Neural cell (in vitro differentiated cells): Measurements from ENCODE around the gene PLXNC1. TPM values are rescaled to one million over a fixed set of nuclear protein-coding genes. Genes with fewer than 3 reads are reported as not detected.

Experiments used
- H2AFZ ChIP-seq: fragments of 200-600, 300-800 bp; sonication (generic), shearing (Covaris generic); 2 replicates; pipeline ENCODE4 v1.6.0; 2014; ENCODE audit warnings: low read depth, mild to moderate bottlenecking, antibody characterized with exemption, low read length, moderate library complexity
- H3F3A ChIP-seq: fragments of 200-600 bp; shearing (Covaris generic); 2 replicates; pipeline ENCODE4 v1.6.1; 2016; ENCODE audit warnings: mild to moderate bottlenecking, moderate library complexity, mixed read lengths, antibody characterized with exemption, low read length; ENCODE audit not compliant: insufficient read depth, poor library complexity, severe bottlenecking
- H3K27ac ChIP-seq: fragments of 200-600, 300-800 bp; sonication (generic), shearing (Covaris generic); 2 replicates; pipeline ENCODE4 v1.5.1; 2014; ENCODE audit warnings: mild to moderate bottlenecking, low read length, moderate library complexity
- H3K27me3 ChIP-seq: fragments of 300-800, 200-600 bp; sonication (generic), shearing (Covaris generic); 2 replicates; pipeline ENCODE4 v1.6.0; 2014; ENCODE audit warnings: mild to moderate bottlenecking, low read depth, low read length, moderate library complexity; ENCODE audit not compliant: insufficient read depth
- H3K36me3 ChIP-seq: fragments of 300-800, 200-600 bp; sonication (generic), shearing (Covaris generic); 2 replicates; pipeline ENCODE4 v1.5.1; 2014; ENCODE audit warnings: mild to moderate bottlenecking, antibody characterized with exemption, low read length, moderate library complexity; ENCODE audit not compliant: insufficient read depth
- H3K4me2 ChIP-seq: fragments of 300-800, 200-600 bp; sonication (generic), shearing (Covaris generic); 2 replicates; pipeline ENCODE4 v1.6.0; 2014; ENCODE audit warnings: mild to moderate bottlenecking, low read length
- H3K4me3 ChIP-seq: fragments of 300-800, 200-600 bp; sonication (generic), shearing (Covaris generic); 2 replicates; pipeline ENCODE4 v1.5.1; 2014; ENCODE audit warnings: mild to moderate bottlenecking, low read length, moderate library complexity
- H3K79me2 ChIP-seq: fragments of 200-600 bp; shearing (Covaris generic); replicated peaks from 2 replicates; pipeline ENCODE4 v1.6.0; 2014; ENCODE audit warnings: mild to moderate bottlenecking, low read length, moderate library complexity; ENCODE audit not compliant: insufficient read depth
- H3K9ac ChIP-seq: fragments of 300-800, 200-600 bp; sonication (generic), shearing (Covaris generic); 2 replicates; pipeline ENCODE4 v1.6.1; 2016; ENCODE audit warnings: mild to moderate bottlenecking, low read length, mixed read lengths
- H3K9me2 ChIP-seq: fragments of 200-600 bp; shearing (Covaris generic); 2 replicates; pipeline ENCODE4 v1.6.1; 2016; ENCODE audit warnings: mild to moderate bottlenecking, low read length, mixed read lengths; ENCODE audit not compliant: insufficient read depth
- H3K9me3 ChIP-seq: fragments of 200-600, 300-800 bp; sonication (generic), shearing (Covaris generic); 2 replicates; pipeline ENCODE4 v1.6.1; 2016; ENCODE audit warnings: mild to moderate bottlenecking, mixed run types, low read length, moderate library complexity, mixed read lengths
- H4K20me1 ChIP-seq: fragments of 200-600 bp; shearing (Covaris generic); 2 replicates; pipeline ENCODE4 v1.6.1; 2016; ENCODE audit warnings: mild to moderate bottlenecking, mixed run types; ENCODE audit not compliant: insufficient read depth
- CTCF ChIP-seq: fragments of 450-650 bp; IDR thresholded peaks from 2 replicates; pipeline ENCODE4 v1.5.1; 2014; ENCODE audit warnings: antibody characterized with exemption, mild to moderate bottlenecking, moderate library complexity; ENCODE audit not compliant: poor library complexity, severe bottlenecking
- EP300 ChIP-seq: fragments of 450-650 bp; conservative IDR thresholded peaks from 2 replicates; pipeline ENCODE4 v1.6.1; 2014; ENCODE audit warnings: antibody characterized with exemption, mild to moderate bottlenecking, moderate library complexity; ENCODE audit not compliant: poor library complexity, severe bottlenecking
- EZH2 ChIP-seq: fragments of 200-600, 300-800 bp; shearing (Covaris generic), sonication (generic); IDR thresholded peaks from 2 replicates; pipeline ENCODE4 v1.6.1; 2014; ENCODE audit warnings: antibody characterized with exemption, low read length, borderline replicate concordance, mild to moderate bottlenecking; ENCODE audit not compliant: insufficient read depth, poor library complexity, severe bottlenecking
- MXI1 ChIP-seq: fragments of 450-650 bp; conservative IDR thresholded peaks from 2 replicates; pipeline ENCODE4 v1.6.1; 2014; ENCODE audit warnings: antibody characterized with exemption, mild to moderate bottlenecking; ENCODE audit not compliant: poor library complexity, severe bottlenecking
- POLR2AphosphoS5 ChIP-seq: IDR thresholded peaks from 2 replicates; pipeline ENCODE4 v1.6.1; 2012
- RAD21 ChIP-seq: fragments of 450-650 bp; conservative IDR thresholded peaks from 2 replicates; pipeline ENCODE4 v1.6.1; 2014; ENCODE audit warnings: antibody characterized with exemption, mild to moderate bottlenecking, moderate library complexity
- REST ChIP-seq: IDR thresholded peaks from 2 replicates; pipeline ENCODE4 v1.6.1; 2012; ENCODE audit warnings: borderline replicate concordance
- SMC3 ChIP-seq: fragments of 450-650 bp; conservative IDR thresholded peaks from 2 replicates; pipeline ENCODE4 v1.6.1; 2014; ENCODE audit warnings: antibody characterized with exemption, mild to moderate bottlenecking, moderate library complexity; ENCODE audit not compliant: poor library complexity
- TAF1 ChIP-seq: IDR thresholded peaks from 2 replicates; pipeline ENCODE4 v1.6.1; 2012; ENCODE audit warnings: low read depth
- polyA plus RNA-seq: library from polyadenylated mRNA; depleted of rRNA; stranded (reverse); fragments of >200 nt; gene quantifications from 2 replicates; pipeline ENCODE4 v1.2.3, GENCODE V29; 2014

PLXNC1 gene
- polyA plus RNA-seq, 1 donor from 2014 or later: 76.3 TPM

- Histone ChIP-seq H3K4me3 (no peak overlapping the region), H3K4me2 (no peak overlapping the region), H3K79me2 (no peaks in the 10 kb centered on the region), H3K9ac (no peak overlapping the region), H3F3A (no peaks in the 10 kb centered on the region), H4K20me1 (no peaks in the 10 kb centered on the region), H3K9me2 (no peaks in the 10 kb centered on the region), H3K9me3 (no peaks in the 10 kb centered on the region), H3K27ac (no peak overlapping the region), H3K36me3 (peaks cover 4% of the 10 kb centered on the region), H2AFZ (no peak overlapping the region), H3K27me3 (no peaks in the 10 kb centered on the region)
- no peak for TF ChIP-seq CTCF
- no peak for TF ChIP-seq MXI1
- no peak for TF ChIP-seq SMC3
- TF ChIP-seq EZH2: no peak
Measured at GRCh38 chr12:94271351-94271750, 123.0 kb downstream of the PLXNC1 start.

- no peak overlapping the region for H3K9ac ChIP-seq
- TF ChIP-seq POLR2AphosphoS5: no peak
- TF ChIP-seq SMC3: no peak
- no peak for TF ChIP-seq EZH2
- no peak for TF ChIP-seq RAD21
- no peak for TF ChIP-seq CTCF
- TF ChIP-seq MXI1: no peak
- no peak for TF ChIP-seq EP300
- no peak for TF ChIP-seq REST
- no peak for TF ChIP-seq TAF1
- no peaks in the 10 kb centered on the region for H3K27me3 ChIP-seq
- H3K79me2 ChIP-seq: no peaks in the 10 kb centered on the region
- H4K20me1 ChIP-seq: no peaks in the 10 kb centered on the region
- H3K36me3 ChIP-seq: peaks cover 4% of the 10 kb centered on the region
- no peak overlapping the region for H3K4me2 ChIP-seq
- H3K9me3 ChIP-seq: no peaks in the 10 kb centered on the region
- H2AFZ ChIP-seq: no peak overlapping the region
- H3K4me3 ChIP-seq: no peak overlapping the region
- H3K9me2 ChIP-seq: no peaks in the 10 kb centered on the region
- H3F3A ChIP-seq: no peaks in the 10 kb centered on the region
- H3K27ac ChIP-seq: no peak overlapping the region
Measured at GRCh38 chr12:94272280-94272679, 123.9 kb downstream of the PLXNC1 start.
